PFSK-1 (cell line): ENCODE results near the gene KRTCAP2.

ENCODE experiments used
- POLR2AphosphoS5 ChIP-seq: IDR thresholded peaks from 2 replicates; pipeline ENCODE4 v1.6.1; 2012; ENCODE audit warnings: low read depth, mild to moderate bottlenecking, control low read depth, low read length, moderate library complexity
- SIN3A ChIP-seq: IDR thresholded peaks from 2 replicates; pipeline ENCODE4 v1.6.1; 2012; ENCODE audit warnings: mild to moderate bottlenecking, low read length, moderate library complexity, borderline replicate concordance; ENCODE audit not compliant: insufficient read depth
- TAF1 ChIP-seq: IDR thresholded peaks from 2 replicates; pipeline ENCODE4 v1.6.1; 2012; ENCODE audit warnings: low read length, control low read depth, borderline replicate concordance; ENCODE audit not compliant: insufficient read depth

GRCh38 chr1:155205035-155205434 is 31.9 kb upstream of the KRTCAP2 start:
- TF ChIP-seq SIN3A: no peak
- no peak for TF ChIP-seq TAF1
- no peak for TF ChIP-seq POLR2AphosphoS5
